A549 (cell line): ENCODE results near the gene TENT5C. TPM values are rescaled to one million over a fixed set of nuclear protein-coding genes. Genes with fewer than 3 reads are reported as not detected.

Source experiments
- ATAC-seq, 2 experiments: fragments of 200-7000 bp in 1 of 2; fragments of >200 bp in 1 of 2; cut with Nextera tagmentation in 1 of 2; cut with Tn5 transposase in 1 of 2; 3 replicates each; pipeline versions ENCODE4 v1.8.0 to v1.9.1; 2018 to 2020; ENCODE audit warnings: mild to moderate bottlenecking in 1 of 2, moderate library complexity in 1 of 2
- CTCF ChIA-PET: fragments of 300-600 bp; sonication (Branson Sonifier 250); formaldehyde crosslinking; extraction: SDS; loops from one replicate; lab custom pipeline; 2021; ENCODE audit warnings: antibody characterized with exemption, inconsistent platforms; lab: Yijun Ruan, JAX
- POLR2A ChIA-PET: fragments of 350-600 bp; formaldehyde crosslinking; extraction: SDS; loops from one replicate; lab custom pipeline; 2021; ENCODE audit warnings: antibody characterized with exemption, inconsistent platforms; lab: Yijun Ruan, JAX
- DNase-seq, 2 experiments: peaks; one replicate each; pipeline versions ENCODE4 v3.0.0 to v3.0.0-alpha.2; 2011 to 2016; ENCODE audit warnings: low read depth in 1 of 2, low spot score in 1 of 2
- FAIRE-seq: peaks from 2 replicates; lab custom pipeline; 2011; peaks lifted over from hg19 to GRCh38; lab: Jason Lieb, UNC
- H3K27ac ChIP-seq, 2 experiments: fragments of >200 bp; sonication (Bioruptor Twin); formaldehyde crosslinking; 3 replicates each; pipeline ENCODE4 v1.5.1; 2016 to 2017
- H3K4me1 ChIP-seq: fragments of >200 bp; sonication (Bioruptor Twin); formaldehyde crosslinking; 3 replicates; pipeline ENCODE4 v1.6.1; 2016
- H3K4me2 ChIP-seq: fragments of >200 bp; sonication (Bioruptor Twin); formaldehyde crosslinking; 3 replicates; pipeline ENCODE4 v1.6.1; 2016
- H3K4me3 ChIP-seq: fragments of >200 bp; sonication (Bioruptor Twin); formaldehyde crosslinking; 3 replicates; pipeline ENCODE4 v1.5.1; 2016
- H3K9me3 ChIP-seq: fragments of >200 bp; sonication (Bioruptor Twin); formaldehyde crosslinking; 3 replicates; pipeline ENCODE4 v1.6.1; 2016
- BHLHE40 ChIP-seq: IDR thresholded peaks from 2 replicates; pipeline ENCODE4 v1.6.1; 2012; ENCODE audit warnings: low read depth, low read length, inconsistent platforms
- CBX8 ChIP-seq: fragments of 200-600 bp; sonication (generic); IDR thresholded peaks from 2 replicates; pipeline ENCODE4 v1.6.1; 2016
- CHD4 ChIP-seq: fragments of 200-600 bp; sonication (generic); IDR thresholded peaks from 2 replicates; pipeline ENCODE4 v1.6.1; 2016; ENCODE audit warnings: antibody characterized with exemption, mild to moderate bottlenecking, borderline replicate concordance
- EHMT2 ChIP-seq: fragments of 200-600 bp; sonication (generic); IDR thresholded peaks from 2 replicates; pipeline ENCODE4 v1.6.1; 2016; ENCODE audit warnings: antibody characterized with exemption, low read depth, mild to moderate bottlenecking, moderate library complexity
- HDAC2 ChIP-seq: fragments of 200-600 bp; sonication (generic); IDR thresholded peaks from 2 replicates; pipeline ENCODE4 v1.6.1; 2016
- HEYL ChIP-seq: fragments of 250-450 bp; sonication (Bioruptor Pico); IDR thresholded peaks from 2 replicates; pipeline ENCODE4 v1.8.0; 2021; ENCODE audit warnings: mild to moderate bottlenecking, moderate library complexity
- HOXA7 ChIP-seq: fragments of 250-450 bp; sonication (Bioruptor Pico); IDR thresholded peaks from 2 replicates; pipeline ENCODE4 v1.5.0; 2020; ENCODE audit warnings: mild to moderate bottlenecking, moderate library complexity
- HOXB13 ChIP-seq: fragments of 250-450 bp; sonication (Bioruptor Pico); IDR thresholded peaks from 2 replicates; pipeline ENCODE4 v1.5.0; 2020; ENCODE audit warnings: low read depth, mild to moderate bottlenecking, moderate library complexity
- MAFK ChIP-seq: fragments of 450-650 bp; IDR thresholded peaks from 2 replicates; pipeline ENCODE4 v1.6.1; 2014; ENCODE audit not compliant: partially characterized antibody
- MAZ ChIP-seq: fragments of 150-350 bp; IDR thresholded peaks from 2 replicates; pipeline ENCODE4 v1.6.1; 2014; ENCODE audit warnings: antibody characterized with exemption, low read depth, low read length, borderline replicate concordance
- PBX3 ChIP-seq: IDR thresholded peaks from 2 replicates; pipeline ENCODE4 v1.6.1; 2012
- RAD21 ChIP-seq, 2 experiments: fragments of >200 bp in 1 of 2; sonication (Bioruptor Twin) in 1 of 2; formaldehyde crosslinking in 1 of 2; IDR thresholded peaks in 1 of 2; conservative IDR thresholded peaks in 1 of 2; 2 replicates in 1 of 2; 3 replicates in 1 of 2; pipeline ENCODE4 v1.6.1; 2012 to 2018; ENCODE audit warnings: inconsistent platforms in 1 of 2
- TP53 ChIP-seq: fragments of 250-450 bp; sonication (Bioruptor Pico); IDR thresholded peaks from 2 replicates; pipeline ENCODE4 v1.5.0; 2021; ENCODE audit warnings: mild to moderate bottlenecking, moderate library complexity
- WGBS: methylation state at CpG from one replicate; pipeline ENCODE4 v1.1.6; 2017; ENCODE audit errors: missing lambda C conversion rate; 5-methylcytosine and 5-hydroxymethylcytosine counted together
- polyA plus RNA-seq, 4 experiments: library from polyadenylated mRNA; depleted of rRNA in 3 of 4; stranded (reverse); fragments of >200 nt; fragmentation: RNase III in 1 of 4; extraction: RNeasy Plus Mini Kit Qiagen cat#74134 plus additional on column Dnase treatment in 1 of 4; gene quantifications; 2 replicates in 3 of 4; 3 replicates in 1 of 4; pipeline ENCODE4 v1.2.3, GENCODE V29; 2011 to 2017
- TF ChIP-seq, protein P1 (sequence below): fragments of >200 bp; sonication (Bioruptor Twin); formaldehyde crosslinking; IDR thresholded peaks from 2 replicates; pipeline ENCODE4 v1.6.1; 2016

TENT5C gene
- polyA plus RNA-seq, 2 of the 4 experiments (the other 2 are of a cell fraction), result 0.14 to 0.17 TPM

DNA sequence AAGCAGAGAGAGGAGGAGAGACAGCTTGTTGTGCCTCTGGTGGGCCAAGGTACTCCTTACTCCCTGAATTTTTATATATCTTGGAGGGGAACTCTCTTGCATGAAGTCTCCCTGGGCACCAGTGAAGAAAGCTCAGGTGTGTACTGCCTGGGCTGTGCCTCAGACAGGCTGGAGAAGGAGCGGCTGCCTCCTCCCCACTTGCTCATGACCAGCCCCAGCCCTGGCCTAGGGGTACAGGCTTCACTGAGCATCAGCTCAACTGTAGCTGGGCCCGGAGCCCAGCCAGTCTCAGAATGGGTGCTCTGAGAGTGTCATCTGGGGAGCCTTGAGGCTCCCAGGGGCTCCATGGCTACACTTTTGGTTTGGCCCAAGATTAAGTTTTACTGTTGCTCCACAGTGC lies 44.8 kb upstream of the TENT5C start:
- ChIA-PET POLR2A (no interaction called here), CTCF (interaction anchor here (0.8 to 1.0 kb wide), 2 partner anchors 25 to 27 kb away, joined by 3 to 4 read pairs; no protein-coding TSS in a partner anchor)
- Histone ChIP-seq H3K4me1 (no peaks in the 10 kb centered on the region), H3K9me3 (no peaks in the 10 kb centered on the region), H3K4me3 (no peak overlapping the region), H3K4me2 (no peak overlapping the region), H3K27ac (no peak overlapping the region)
- TF ChIP-seq, protein P1, sequence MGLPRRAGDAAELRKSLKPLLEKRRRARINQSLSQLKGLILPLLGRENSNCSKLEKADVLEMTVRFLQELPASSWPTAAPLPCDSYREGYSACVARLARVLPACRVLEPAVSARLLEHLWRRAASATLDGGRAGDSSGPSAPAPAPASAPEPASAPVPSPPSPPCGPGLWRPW, result no peak
- TF ChIP-seq MAZ, result no peak
- TF ChIP-seq EHMT2, result no peak
- WGBS, result 47% methylated on average over 2 of the region's 2 CpGs
- FAIRE-seq (no peak), DNase-seq (no peak), ATAC-seq (no peak)

DNA sequence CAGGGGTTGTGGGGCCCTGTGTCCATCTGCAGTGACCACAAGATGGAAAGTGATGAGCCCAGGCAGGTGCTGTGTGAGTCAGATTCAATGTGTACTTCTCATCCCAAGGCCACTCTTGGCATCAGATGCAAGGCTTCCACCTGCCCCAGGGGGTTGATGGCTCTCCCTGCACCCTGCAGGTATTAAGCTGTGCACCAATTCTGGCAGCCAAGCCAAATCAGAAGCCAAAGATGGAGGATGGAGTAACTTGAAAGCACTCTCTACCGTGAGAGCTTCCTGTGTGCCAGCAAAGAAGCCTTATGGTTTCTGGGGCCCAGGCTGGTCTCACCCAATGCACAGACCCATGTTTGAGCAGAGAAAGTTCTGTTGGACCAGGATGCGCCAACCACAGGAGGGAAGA lies 44.3 kb upstream of the TENT5C start:
- ATAC-seq (no peak), DNase-seq (no peak), FAIRE-seq (no peak)
- CTCF ChIA-PET, result interaction anchor here (1.0 to 1.6 kb wide), 2 partner anchors 9 to 26 kb away, joined by 3 to 4 read pairs; no protein-coding TSS in a partner anchor
- 86% methylated on average over 2 of the region's 2 CpGs for WGBS
- Histone ChIP-seq H3K9me3 (no peaks in the 10 kb centered on the region), H3K4me3 (no peak overlapping the region)
- TF ChIP-seq BHLHE40, result no peak
- TF ChIP-seq, all 56 proteins: peak for 0
- POLR2A ChIA-PET, result no interaction called here
- Histone ChIP-seq H3K4me2 (no peak overlapping the region), H3K4me1 (no peaks in the 10 kb centered on the region), H3K27ac (no peak overlapping the region)

GRCh38 chr1:117562581-117563491 lies 43.0 kb upstream of the TENT5C start:
- no peaks in the 10 kb centered on the region for H3K9me3 ChIP-seq
- DNase-seq (no peak), FAIRE-seq (no peak), ATAC-seq (no peak)
- POLR2A ChIA-PET, result no interaction called here
- H3K27ac ChIP-seq, result no peak overlapping the region
- no peak for TF ChIP-seq MAFK
- no peak for TF ChIP-seq CHD4
- TF ChIP-seq HOXB13 (CRISPR knock-in tag), result no peak
- TF ChIP-seq RAD21 (conservative IDR thresholded peaks at IDR 0.05 in 1 of 2, IDR thresholded peaks at IDR 0.05 in 1 of 2), result no peak
- no peak for TF ChIP-seq MAZ
- no peak for TF ChIP-seq PBX3
- CTCF ChIA-PET, result interaction anchor here (0.6 to 1.6 kb wide), 3 partner anchors 10 to 28 kb away, joined by 3 to 4 read pairs (median 3); no protein-coding TSS in a partner anchor
- no peaks in the 10 kb centered on the region for H3K4me1 ChIP-seq
- 36% methylated on average over 9 of the region's 9 CpGs for WGBS
- H3K4me3 ChIP-seq, result no peak overlapping the region
- H3K4me2 ChIP-seq, result no peak overlapping the region

- FAIRE-seq (no peak), ATAC-seq (no peak), DNase-seq (no peak)
- no peak overlapping the region for H3K27ac ChIP-seq
- ChIA-PET POLR2A (no interaction called here), CTCF (interaction anchor here (0.9 kb wide), 2 partner anchors 29 kb away, joined by 3 to 4 read pairs; no protein-coding TSS in a partner anchor)
- TF ChIP-seq TP53 (CRISPR knock-in tag) (no peak), HDAC2 (no peak), HOXA7 (CRISPR knock-in tag) (no peak), CBX8 (no peak), PBX3 (no peak), HEYL (no peak)
- TF ChIP-seq, protein P1, result no peak
- no peaks in the 10 kb centered on the region for H3K9me3 ChIP-seq
- H3K4me1 ChIP-seq, result no peaks in the 10 kb centered on the region
- 68% methylated on average over 4 of the region's 4 CpGs for WGBS
- H3K4me2 ChIP-seq, result no peak overlapping the region
- H3K4me3 ChIP-seq, result no peak overlapping the region
Observed at GRCh38 chr1:117563492-117563875, 42.4 kb upstream of the TENT5C start.
